ENCODE measurements around the gene LPCAT1. TPM values are rescaled to one million over a fixed set of nuclear protein-coding genes. Genes with fewer than 3 reads are reported as not detected.
"Not testable (repeated sequence)": the region's sequence is repeated elsewhere in the genome, so short reads cannot be mapped to it uniquely, and the experiment has no call there.

Gene LPCAT1
- total and polyA plus RNA-seq, 2 of the 13 experiments (the other 11 are each of a cell fraction or from before 2014, with no cell fraction given) = 29.8 to 90.6 TPM

GRCh38 chr5:1523793-1524480 lies at the start of gene LPCAT1 (continued):
- TF ChIP-seq, protein P1, sequence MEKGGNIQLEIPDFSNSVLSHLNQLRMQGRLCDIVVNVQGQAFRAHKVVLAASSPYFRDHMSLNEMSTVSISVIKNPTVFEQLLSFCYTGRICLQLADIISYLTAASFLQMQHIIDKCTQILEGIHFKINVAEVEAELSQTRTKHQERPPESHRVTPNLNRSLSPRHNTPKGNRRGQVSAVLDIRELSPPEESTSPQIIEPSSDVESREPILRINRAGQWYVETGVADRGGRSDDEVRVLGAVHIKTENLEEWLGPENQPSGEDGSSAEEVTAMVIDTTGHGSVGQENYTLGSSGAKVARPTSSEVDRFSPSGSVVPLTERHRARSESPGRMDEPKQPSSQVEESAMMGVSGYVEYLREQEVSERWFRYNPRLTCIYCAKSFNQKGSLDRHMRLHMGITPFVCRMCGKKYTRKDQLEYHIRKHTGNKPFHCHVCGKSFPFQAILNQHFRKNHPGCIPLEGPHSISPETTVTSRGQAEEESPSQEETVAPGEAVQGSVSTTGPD (CRISPR knock-in tag; IDR thresholded peaks at IDR 0.05) = no peak
- no peak for TF ChIP-seq ZMYM2 (CRISPR knock-in tag; IDR thresholded peaks at IDR 0.05)
- TF ChIP-seq ZBTB33 (CRISPR knock-in tag; IDR thresholded peaks at IDR 0.05) = no peak
- TF ChIP-seq, protein P2, sequence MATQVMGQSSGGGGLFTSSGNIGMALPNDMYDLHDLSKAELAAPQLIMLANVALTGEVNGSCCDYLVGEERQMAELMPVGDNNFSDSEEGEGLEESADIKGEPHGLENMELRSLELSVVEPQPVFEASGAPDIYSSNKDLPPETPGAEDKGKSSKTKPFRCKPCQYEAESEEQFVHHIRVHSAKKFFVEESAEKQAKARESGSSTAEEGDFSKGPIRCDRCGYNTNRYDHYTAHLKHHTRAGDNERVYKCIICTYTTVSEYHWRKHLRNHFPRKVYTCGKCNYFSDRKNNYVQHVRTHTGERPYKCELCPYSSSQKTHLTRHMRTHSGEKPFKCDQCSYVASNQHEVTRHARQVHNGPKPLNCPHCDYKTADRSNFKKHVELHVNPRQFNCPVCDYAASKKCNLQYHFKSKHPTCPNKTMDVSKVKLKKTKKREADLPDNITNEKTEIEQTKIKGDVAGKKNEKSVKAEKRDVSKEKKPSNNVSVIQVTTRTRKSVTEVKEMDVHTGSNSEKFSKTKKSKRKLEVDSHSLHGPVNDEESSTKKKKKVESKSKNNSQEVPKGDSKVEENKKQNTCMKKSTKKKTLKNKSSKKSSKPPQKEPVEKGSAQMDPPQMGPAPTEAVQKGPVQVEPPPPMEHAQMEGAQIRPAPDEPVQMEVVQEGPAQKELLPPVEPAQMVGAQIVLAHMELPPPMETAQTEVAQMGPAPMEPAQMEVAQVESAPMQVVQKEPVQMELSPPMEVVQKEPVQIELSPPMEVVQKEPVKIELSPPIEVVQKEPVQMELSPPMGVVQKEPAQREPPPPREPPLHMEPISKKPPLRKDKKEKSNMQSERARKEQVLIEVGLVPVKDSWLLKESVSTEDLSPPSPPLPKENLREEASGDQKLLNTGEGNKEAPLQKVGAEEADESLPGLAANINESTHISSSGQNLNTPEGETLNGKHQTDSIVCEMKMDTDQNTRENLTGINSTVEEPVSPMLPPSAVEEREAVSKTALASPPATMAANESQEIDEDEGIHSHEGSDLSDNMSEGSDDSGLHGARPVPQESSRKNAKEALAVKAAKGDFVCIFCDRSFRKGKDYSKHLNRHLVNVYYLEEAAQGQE (IDR thresholded peaks at IDR 0.05; ENCODE audit: borderline replicate concordance in 1 of 2, low read depth in 1 of 2, low read length in 2 of 2) = no peak
- TF ChIP-seq ZNF572 (CRISPR knock-in tag; IDR thresholded peaks at IDR 0.05) = no peak
- 0 out of 2 replicates have a peak, but pooled peaks have one; percentile 2 for TF ChIP-seq ZNF430 (CRISPR knock-in tag; IDR thresholded peaks at IDR 0.05)
- TF ChIP-seq MLLT10 (CRISPR knock-in tag; IDR thresholded peaks at IDR 0.05) = no peak
- TF ChIP-seq, protein P3, sequence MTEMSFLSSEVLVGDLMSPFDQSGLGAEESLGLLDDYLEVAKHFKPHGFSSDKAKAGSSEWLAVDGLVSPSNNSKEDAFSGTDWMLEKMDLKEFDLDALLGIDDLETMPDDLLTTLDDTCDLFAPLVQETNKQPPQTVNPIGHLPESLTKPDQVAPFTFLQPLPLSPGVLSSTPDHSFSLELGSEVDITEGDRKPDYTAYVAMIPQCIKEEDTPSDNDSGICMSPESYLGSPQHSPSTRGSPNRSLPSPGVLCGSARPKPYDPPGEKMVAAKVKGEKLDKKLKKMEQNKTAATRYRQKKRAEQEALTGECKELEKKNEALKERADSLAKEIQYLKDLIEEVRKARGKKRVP (CRISPR knock-in tag; IDR thresholded peaks at IDR 0.05) = no peak
- no peak for TF ChIP-seq FOSL1 (CRISPR knock-in tag; IDR thresholded peaks at IDR 0.05; ENCODE audit: borderline replicate concordance)
- TF ChIP-seq HOXA3 (CRISPR knock-in tag; IDR thresholded peaks at IDR 0.05) = peak; percentile 62
- TF ChIP-seq ZNF12 (CRISPR knock-in tag; IDR thresholded peaks at IDR 0.05) = peak; percentile 34; the same call in 1 of the 2 replicates
- TF ChIP-seq HOXD1 (CRISPR knock-in tag; IDR thresholded peaks at IDR 0.05) = peak; percentile 56; the same call in 1 of the 2 replicates
- peak; percentile 43; the same call in 1 of the 2 replicates for TF ChIP-seq GATAD1 (CRISPR knock-in tag; IDR thresholded peaks at IDR 0.05)

DNA sequence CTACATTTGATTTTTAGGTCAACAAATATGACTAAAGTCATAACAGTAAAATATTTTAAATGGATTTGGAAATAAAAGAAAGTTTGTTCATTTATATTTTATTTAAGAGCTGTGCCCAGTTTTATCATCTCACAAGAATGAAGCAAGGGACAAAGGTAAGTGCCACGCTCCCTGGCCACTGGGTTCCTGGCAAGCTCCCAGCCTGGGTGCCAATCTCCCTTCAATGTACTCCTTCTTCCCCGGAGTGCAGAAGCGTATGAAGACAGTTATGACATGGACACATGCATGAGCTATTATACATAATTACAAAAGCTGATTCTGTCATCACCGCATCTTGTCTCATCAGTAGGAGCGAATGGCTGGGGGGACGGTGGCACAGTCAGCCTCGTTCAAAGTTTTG lies 48.1 kb upstream of the LPCAT1 start:
- H3K4me3 ChIP-seq (replicated peaks in 1 of 3; ENCODE audit: insufficient read depth in 1 of 3, low read depth in 2 of 3, low read length in 3 of 3); H4K20me1 ChIP-seq (ENCODE audit: insufficient read depth, low read length); H3K27me3 ChIP-seq (ENCODE audit: control insufficient read depth in 1 of 2, insufficient read depth in 2 of 2, low read length in 2 of 2); BruUV-seq (replicated peaks); ATAC-seq; H3K36me3 ChIP-seq (replicated peaks in 1 of 2; ENCODE audit: control insufficient read depth in 1 of 2, insufficient read depth in 2 of 2, low read length in 2 of 2); FAIRE-seq; intact Hi-C loops (cut with micrococcal nuclease; ENCODE audit: unreplicated experiment); DNase-seq (ENCODE audit: low spot score); H3K9ac ChIP-seq (ENCODE audit: insufficient read depth, low read depth, low read length); H3K27ac ChIP-seq (ENCODE audit: extremely low read length, insufficient read depth, low read length); CTCF ChIA-PET (ENCODE audit: low intra/inter-chr PET ratio, low total read pairs); in situ Hi-C loops (cut with HindIII; ENCODE audit: extremely low pct_ligation_motif_present, low pct_unique_long_range_greater_than_20kb); H3K79me2 ChIP-seq (ENCODE audit: insufficient read depth, low read length); H3K4me2 ChIP-seq (ENCODE audit: low read depth, low read length); H2AFZ ChIP-seq (ENCODE audit: low read length); H3K9me3 ChIP-seq (ENCODE audit: low read length): not testable (repeated sequence)
- WGBS (ENCODE audit: low lambda C conversion rate) = 94% methylated on average over 7 of the region's 7 CpGs
- POLR2A ChIA-PET = interaction anchor here (0.7 to 1.8 kb wide), 2 partner anchors 9 to 48 kb away, joined by 6 to 8 read pairs; partner anchors contain the start of gene LPCAT1
- H3K4me1 ChIP-seq (ENCODE audit: insufficient read depth, low read length) = peaks cover 30% of the 10 kb centered on the region

Measured in HepG2 (cell line).